Measurements from ENCODE around the gene TANGO6.
A peak's percentile ranks its signal among the peaks of the same experiment; 100 is the strongest.
"Not testable (repeated sequence)": the region's sequence is repeated elsewhere in the genome, so short reads cannot be mapped to it uniquely, and the experiment has no call there.

The TANGO6 gene

DNA sequence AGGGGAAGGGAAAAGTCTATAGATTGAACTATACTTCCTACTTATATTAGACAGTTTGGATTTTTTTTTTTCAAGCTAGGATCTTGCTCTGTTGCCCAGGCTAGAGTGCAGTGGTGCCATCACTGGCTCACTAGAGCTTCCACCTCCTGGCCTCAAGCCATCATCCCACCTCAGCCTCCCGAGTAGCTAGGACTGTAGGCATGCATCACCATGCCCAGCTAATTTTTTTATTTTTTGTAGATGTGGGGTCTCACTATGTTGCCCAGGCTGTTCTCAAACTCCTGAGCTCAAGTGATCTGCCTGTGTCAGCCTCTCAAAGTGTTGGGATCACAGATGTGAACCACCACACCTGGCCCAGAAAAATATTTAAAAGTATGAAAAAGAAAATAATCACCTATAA is 141.1 kb downstream of the TANGO6 start:
- DNase-seq: no peak
- H3K27ac ChIP-seq: no peak overlapping the region
- H3K36me3 ChIP-seq: no peaks in the 10 kb centered on the region
- no peaks in the 10 kb centered on the region for H3K27me3 ChIP-seq (ENCODE audit: insufficient read depth, low read depth, severe bottlenecking)
- H3K9me3 ChIP-seq (ENCODE audit: severe bottlenecking): no peaks in the 10 kb centered on the region
- TF ChIP-seq, protein P1, sequence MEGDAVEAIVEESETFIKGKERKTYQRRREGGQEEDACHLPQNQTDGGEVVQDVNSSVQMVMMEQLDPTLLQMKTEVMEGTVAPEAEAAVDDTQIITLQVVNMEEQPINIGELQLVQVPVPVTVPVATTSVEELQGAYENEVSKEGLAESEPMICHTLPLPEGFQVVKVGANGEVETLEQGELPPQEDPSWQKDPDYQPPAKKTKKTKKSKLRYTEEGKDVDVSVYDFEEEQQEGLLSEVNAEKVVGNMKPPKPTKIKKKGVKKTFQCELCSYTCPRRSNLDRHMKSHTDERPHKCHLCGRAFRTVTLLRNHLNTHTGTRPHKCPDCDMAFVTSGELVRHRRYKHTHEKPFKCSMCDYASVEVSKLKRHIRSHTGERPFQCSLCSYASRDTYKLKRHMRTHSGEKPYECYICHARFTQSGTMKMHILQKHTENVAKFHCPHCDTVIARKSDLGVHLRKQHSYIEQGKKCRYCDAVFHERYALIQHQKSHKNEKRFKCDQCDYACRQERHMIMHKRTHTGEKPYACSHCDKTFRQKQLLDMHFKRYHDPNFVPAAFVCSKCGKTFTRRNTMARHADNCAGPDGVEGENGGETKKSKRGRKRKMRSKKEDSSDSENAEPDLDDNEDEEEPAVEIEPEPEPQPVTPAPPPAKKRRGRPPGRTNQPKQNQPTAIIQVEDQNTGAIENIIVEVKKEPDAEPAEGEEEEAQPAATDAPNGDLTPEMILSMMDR (IDR thresholded peaks at IDR 0.05; ENCODE audit: low read depth, low read length): no peak
- no peak overlapping the region for H3K4me3 ChIP-seq (ENCODE audit: low read depth, low read length)

DNA sequence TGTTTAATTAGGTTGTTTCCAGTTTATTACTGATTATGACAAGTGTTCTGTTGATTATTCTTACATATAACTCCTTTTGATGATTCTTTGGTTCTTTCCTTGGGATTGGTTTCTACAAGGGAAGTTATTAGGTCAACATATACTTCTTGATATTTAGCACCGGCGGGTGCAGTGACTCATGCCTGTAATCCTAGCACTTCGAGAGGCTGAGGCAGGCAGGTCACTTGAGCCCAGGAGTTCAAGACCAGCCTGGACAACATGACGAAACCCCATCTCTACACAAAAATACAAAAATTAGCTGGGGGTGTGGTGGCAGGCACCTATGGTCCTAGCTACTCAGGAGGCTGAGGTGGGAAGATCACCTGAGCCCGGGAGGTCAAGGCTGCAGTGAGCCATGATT is 141.9 kb downstream of the TANGO6 start:
- no peak for DNase-seq
- no peak overlapping the region for H3K27ac ChIP-seq
- TF ChIP-seq, protein P1 (IDR thresholded peaks at IDR 0.05; ENCODE audit: low read depth, low read length): no peak
- H3K36me3 ChIP-seq: no peaks in the 10 kb centered on the region
- H3K27me3 ChIP-seq (ENCODE audit: insufficient read depth, low read depth, severe bottlenecking): no peaks in the 10 kb centered on the region
- no peak overlapping the region for H3K4me3 ChIP-seq (ENCODE audit: low read depth, low read length)
- no peaks in the 10 kb centered on the region for H3K9me3 ChIP-seq (ENCODE audit: severe bottlenecking)

DNA sequence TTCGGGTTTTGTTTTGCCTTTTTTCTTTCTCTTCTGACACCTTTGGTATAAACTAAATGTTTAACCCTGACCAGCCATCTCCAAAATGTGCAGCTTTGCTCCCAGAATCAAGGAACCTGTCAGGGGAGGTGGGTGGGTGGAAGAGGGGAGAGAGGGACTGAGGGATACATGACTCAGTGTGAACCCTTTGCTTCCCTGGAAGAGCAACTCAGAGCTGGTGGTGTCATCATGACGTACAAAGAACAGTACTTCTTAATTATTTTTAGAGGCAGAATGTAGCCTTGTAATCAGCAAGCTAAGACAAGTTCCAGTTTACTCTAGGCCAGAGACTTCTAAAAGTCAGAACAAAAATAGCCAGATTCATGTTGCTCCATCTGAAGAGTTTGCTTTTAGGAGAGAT is 142.5 kb downstream of the TANGO6 start:
- Histone ChIP-seq H3K9me3 (ENCODE audit: severe bottlenecking) (no peaks in the 10 kb centered on the region), H3K4me3 (ENCODE audit: low read depth, low read length) (no peak overlapping the region), H3K27ac (no peak overlapping the region), H3K36me3 (no peaks in the 10 kb centered on the region), H3K27me3 (ENCODE audit: insufficient read depth, low read depth, severe bottlenecking) (no peaks in the 10 kb centered on the region)
- DNase-seq: no peak
- TF ChIP-seq, protein P1 (IDR thresholded peaks at IDR 0.05; ENCODE audit: low read depth, low read length): no peak

DNA sequence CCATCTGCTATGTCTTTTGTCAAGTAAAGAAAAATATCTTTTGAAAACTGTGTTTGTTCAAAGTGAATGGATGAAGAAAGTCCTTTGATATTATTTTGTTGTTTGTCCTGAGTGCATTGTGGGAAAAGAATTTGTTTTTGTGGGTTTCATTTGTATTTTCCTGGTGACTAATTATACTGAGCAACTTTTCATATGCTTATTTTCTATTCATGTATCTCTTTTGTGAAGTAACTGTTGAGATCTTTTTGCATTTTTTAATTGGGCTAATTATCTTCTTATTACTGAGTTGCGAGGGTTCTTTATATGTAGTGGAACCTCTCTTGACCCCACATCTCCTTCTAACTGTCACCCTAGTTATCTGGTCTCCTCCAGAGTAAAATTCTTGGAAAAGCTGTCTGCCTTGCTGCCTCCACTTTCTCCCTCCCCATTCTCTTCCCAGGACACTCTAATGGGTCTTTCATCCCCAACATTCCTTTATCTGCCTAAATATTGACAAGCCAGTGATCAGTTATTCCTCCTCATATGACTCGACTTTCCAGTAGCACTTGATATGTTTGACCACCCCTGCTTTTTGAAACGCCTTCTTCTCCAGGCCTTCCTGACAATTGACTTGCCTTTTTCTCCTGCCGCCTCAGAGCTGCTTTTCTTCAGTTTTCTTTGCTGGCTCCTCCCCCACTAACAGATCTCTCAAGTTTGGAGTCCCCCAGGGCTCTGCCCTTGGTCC is 144.6 kb downstream of the TANGO6 start:
- TF ChIP-seq, protein P1 (IDR thresholded peaks at IDR 0.05; ENCODE audit: low read depth, low read length): no peak
- Histone ChIP-seq H3K36me3 (no peaks in the 10 kb centered on the region), H3K27me3 (ENCODE audit: insufficient read depth, low read depth, severe bottlenecking) (no peaks in the 10 kb centered on the region), H3K9me3 (ENCODE audit: severe bottlenecking) (no peaks in the 10 kb centered on the region), H3K27ac (no peak overlapping the region), H3K4me3 (ENCODE audit: low read depth, low read length) (no peak overlapping the region)
- DNase-seq: no peak

DNA sequence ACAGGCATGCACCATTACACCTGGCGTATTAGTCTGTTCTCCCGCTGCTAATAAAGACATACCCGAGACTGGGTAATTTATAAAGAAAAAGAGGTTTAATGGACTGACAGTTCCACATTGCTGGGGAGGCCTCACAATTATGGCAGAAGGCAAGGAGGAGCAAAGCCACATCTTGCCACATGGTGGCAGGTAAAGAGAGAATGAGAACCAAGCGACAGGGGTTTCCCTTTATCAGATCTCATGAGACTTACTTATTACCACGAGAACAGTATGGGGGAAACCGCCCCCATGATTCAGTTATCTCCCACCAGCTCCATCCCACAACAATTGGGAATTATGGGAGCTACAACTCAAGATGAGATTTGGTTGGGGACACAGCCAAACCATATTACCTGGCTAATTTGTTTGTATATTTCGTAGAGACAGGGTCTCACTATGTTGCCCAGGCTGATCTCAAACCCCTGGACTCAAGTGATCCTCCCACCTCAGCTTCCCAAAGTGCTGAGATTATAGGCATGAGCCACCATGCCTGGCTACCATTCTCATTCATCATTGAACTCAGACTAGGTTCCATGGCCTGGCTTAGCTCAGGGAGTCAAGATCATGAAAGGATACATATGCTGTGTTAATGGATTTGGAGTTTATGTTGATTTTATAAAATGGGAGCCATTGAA is 147.0 kb downstream of the TANGO6 start:
- not testable (repeated sequence) for H3K9me3 ChIP-seq (ENCODE audit: severe bottlenecking); H3K27me3 ChIP-seq (ENCODE audit: insufficient read depth, low read depth, severe bottlenecking); H3K36me3 ChIP-seq; H3K4me3 ChIP-seq (ENCODE audit: low read depth, low read length); H3K27ac ChIP-seq
- peak; percentile 13 for DNase-seq
- TF ChIP-seq, protein P1 (IDR thresholded peaks at IDR 0.05; ENCODE audit: low read depth, low read length): peak; percentile 30; the same call in 1 of the 2 replicates

Data from WERI-Rb-1 (cell line).